Uterus (tissue), 4 donors: ENCODE measurements around the gene OAT. TPM values are rescaled to one million over a fixed set of nuclear protein-coding genes. Genes with fewer than 3 reads are reported as not detected.

Source experiments
- DNase-seq, 2 donors: peaks; one replicate each; pipeline ENCODE4 v3.0.0-alpha.2; 2019 to 2020
- H3K27ac ChIP-seq, 2 donors: fragments of 200-600 bp; sonication (generic); 1 replicate in 1 of 2; 2 replicates in 1 of 2; pipeline ENCODE4 v1.5.1; 2016 to 2018
- H3K27me3 ChIP-seq, 2 donors: fragments of 200-600 bp; sonication (generic); one replicate each; pipeline ENCODE4 v1.5.1; 2018 to 2019; ENCODE audit warnings: control low read depth in 1 of 2
- H3K36me3 ChIP-seq, 2 donors: fragments of 200-600 bp; sonication (generic); one replicate each; pipeline ENCODE4 v1.5.1; 2019; ENCODE audit warnings: control low read depth in 1 of 2
- H3K4me1 ChIP-seq, 2 donors: fragments of 200-600 bp; sonication (generic); one replicate each; pipeline ENCODE4 v1.5.1; 2018 to 2019; ENCODE audit warnings: control low read depth in 1 of 2
- H3K4me3 ChIP-seq, 2 donors: fragments of 200-600 bp; sonication (generic); 1 replicate in 1 of 2; 2 replicates in 1 of 2; pipeline ENCODE4 v1.5.1; 2018 to 2019; ENCODE audit warnings: mild to moderate bottlenecking in 1 of 2
- H3K9me3 ChIP-seq, 2 donors: fragments of 200-600 bp; sonication (generic); one replicate each; pipeline ENCODE4 v1.5.1; 2019; ENCODE audit warnings: control low read depth in 1 of 2
- POLR2A ChIP-seq, 2 donors: fragments of 450-650 bp; IDR thresholded peaks; one replicate each; pipeline ENCODE4 v1.6.1; 2016; ENCODE audit warnings: antibody characterized with exemption in 2 of 2, mild to moderate bottlenecking in 1 of 2, moderate library complexity in 1 of 2
- intact Hi-C: fragments of 100-400 bp; cut with DNase I; formaldehyde crosslinking; loops from one replicate; pipeline ENCODE4 v1.15.1; 2023; ENCODE audit warnings: low total_unique reads
- total RNA-seq, 4 donors: library from RNA; depleted of rRNA in 3 of 4; stranded (reverse); fragments of >200 nt in 3 of 4; gene quantifications; one replicate each; pipeline versions ENCODE4 v1.1.0 to v1.2.4, GENCODE V29; 2014 to 2023
- TF ChIP-seq, protein P1 (sequence below), 4 experiments: fragments of 200-600 bp in 2 of 4; fragments of 450-650 bp in 2 of 4; sonication (generic) in 2 of 4; IDR thresholded peaks; one replicate each; pipeline ENCODE4 v1.5.1; 2016 to 2019; ENCODE audit warnings: antibody characterized with exemption in 4 of 4, mild to moderate bottlenecking in 2 of 4, moderate library complexity in 1 of 4
- donor health status: DM: yes; HTN: yes; CAD: no.

The OAT gene
- total RNA-seq, 4 donors from 2014 or later = 75.3 to 175 (median 97.6) TPM

DNA sequence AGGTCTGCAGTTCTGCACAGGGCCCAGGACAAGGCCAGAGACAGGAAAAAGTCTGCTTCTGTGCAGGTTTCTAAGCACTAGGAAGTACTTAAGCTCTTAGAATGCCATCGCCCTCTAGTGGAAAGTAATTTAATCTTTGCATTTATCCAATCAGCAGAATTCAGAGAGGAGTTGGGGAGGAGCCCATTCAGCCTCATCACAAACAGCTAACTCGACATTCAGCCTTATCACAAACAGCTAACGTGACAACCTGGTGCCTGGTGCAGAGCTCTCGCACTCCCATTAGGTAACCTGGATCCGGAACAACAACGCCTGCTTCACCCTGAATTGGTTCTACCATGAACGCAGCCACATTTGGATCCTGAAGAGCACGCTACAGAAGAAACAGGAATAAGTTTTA, 15.2 kb downstream of the OAT start:
- Histone ChIP-seq H3K4me1 (no peaks in the 10 kb centered on the region), H3K27ac (no peak overlapping the region), H3K4me3 (no peak overlapping the region), H3K36me3 (no peaks in the 10 kb centered on the region), H3K9me3 (no peaks in the 10 kb centered on the region), H3K27me3 (no peaks in the 10 kb centered on the region)
- TF ChIP-seq, protein P1, sequence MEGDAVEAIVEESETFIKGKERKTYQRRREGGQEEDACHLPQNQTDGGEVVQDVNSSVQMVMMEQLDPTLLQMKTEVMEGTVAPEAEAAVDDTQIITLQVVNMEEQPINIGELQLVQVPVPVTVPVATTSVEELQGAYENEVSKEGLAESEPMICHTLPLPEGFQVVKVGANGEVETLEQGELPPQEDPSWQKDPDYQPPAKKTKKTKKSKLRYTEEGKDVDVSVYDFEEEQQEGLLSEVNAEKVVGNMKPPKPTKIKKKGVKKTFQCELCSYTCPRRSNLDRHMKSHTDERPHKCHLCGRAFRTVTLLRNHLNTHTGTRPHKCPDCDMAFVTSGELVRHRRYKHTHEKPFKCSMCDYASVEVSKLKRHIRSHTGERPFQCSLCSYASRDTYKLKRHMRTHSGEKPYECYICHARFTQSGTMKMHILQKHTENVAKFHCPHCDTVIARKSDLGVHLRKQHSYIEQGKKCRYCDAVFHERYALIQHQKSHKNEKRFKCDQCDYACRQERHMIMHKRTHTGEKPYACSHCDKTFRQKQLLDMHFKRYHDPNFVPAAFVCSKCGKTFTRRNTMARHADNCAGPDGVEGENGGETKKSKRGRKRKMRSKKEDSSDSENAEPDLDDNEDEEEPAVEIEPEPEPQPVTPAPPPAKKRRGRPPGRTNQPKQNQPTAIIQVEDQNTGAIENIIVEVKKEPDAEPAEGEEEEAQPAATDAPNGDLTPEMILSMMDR (IDR thresholded peaks at IDR 0.05) = peak in 3 of 4 experiments; percentile 20 to 35 (median 21)
- no peak for TF ChIP-seq POLR2A (IDR thresholded peaks at IDR 0.05)
- no peak for DNase-seq
- intact Hi-C loops = no loop called here

DNA sequence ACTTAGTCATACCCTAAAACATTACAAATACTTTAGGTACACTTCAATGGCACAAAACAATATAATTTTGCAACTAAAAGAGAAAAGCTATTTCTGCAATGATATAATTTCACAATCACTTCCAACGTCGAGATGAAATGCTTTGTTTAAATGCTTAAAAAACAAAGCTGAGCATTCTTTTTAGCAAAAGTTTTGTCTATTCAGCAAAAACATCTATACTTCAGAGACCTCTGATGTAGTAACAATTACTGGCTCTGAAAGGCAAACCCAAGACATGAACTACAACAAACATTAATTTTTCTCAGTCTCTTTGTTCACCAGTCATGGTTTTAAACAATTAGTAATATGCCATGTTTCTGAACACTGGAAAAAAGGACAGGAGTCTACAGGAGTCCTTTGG, 16.4 kb downstream of the OAT start:
- Histone ChIP-seq H3K36me3 (no peaks in the 10 kb centered on the region), H3K4me1 (no peaks in the 10 kb centered on the region), H3K4me3 (no peak overlapping the region), H3K27me3 (no peaks in the 10 kb centered on the region), H3K9me3 (no peaks in the 10 kb centered on the region), H3K27ac (no peak overlapping the region)
- TF ChIP-seq POLR2A (IDR thresholded peaks at IDR 0.05) = no peak
- DNase-seq = no peak
- intact Hi-C loops = no loop called here

DNA sequence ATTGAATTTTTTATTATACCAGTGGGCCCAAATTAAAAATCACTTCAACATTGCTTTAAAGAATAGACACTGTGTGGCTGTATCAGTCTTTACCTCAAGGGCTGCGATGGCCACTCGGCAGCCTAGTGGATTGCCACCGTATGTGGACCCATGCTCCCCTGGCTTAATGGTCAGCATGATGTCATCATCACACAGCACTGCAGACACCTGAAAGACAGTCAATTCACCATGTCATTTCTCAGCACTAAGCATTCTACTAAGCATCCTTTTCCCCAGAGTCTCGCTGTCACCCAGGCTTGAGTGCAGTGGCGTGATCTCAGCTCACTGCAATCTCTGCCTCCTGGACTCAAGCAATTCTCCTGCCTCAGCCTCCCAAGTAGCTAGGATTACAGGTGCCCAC, 17.1 kb downstream of the OAT start:
- no peaks in the 10 kb centered on the region for H3K36me3 ChIP-seq
- H3K27me3 ChIP-seq = no peaks in the 10 kb centered on the region

DNA sequence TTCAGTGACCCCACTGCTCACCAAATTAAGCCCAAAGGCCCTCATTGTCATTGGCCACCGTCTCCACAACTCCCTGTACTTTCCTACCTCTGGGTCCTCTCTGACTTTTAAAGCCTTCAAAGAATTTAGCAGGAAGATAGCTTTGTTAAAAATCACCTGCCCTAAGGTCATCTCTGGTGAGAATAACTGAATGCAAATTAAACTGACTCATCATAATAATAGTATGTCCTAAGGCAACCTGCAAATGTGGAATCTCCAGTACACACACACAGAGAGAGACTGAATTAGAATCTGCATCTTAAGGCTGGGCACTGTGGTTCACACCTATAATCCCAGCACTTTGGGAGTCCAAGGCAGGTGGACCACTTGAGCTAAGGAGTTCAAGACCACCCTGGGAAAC, 24.1 kb downstream of the OAT start:
- no peak overlapping the region for H3K27ac ChIP-seq
- no peaks in the 10 kb centered on the region for H3K36me3 ChIP-seq
- intact Hi-C loops = no loop called here
- no peak overlapping the region for H3K4me3 ChIP-seq
- TF ChIP-seq, protein P1 (IDR thresholded peaks at IDR 0.05) = no peak
- TF ChIP-seq POLR2A (IDR thresholded peaks at IDR 0.05) = no peak
- H3K27me3 ChIP-seq = no peaks in the 10 kb centered on the region
- no peak for DNase-seq
- no peaks in the 10 kb centered on the region for H3K4me1 ChIP-seq
- H3K9me3 ChIP-seq = no peaks in the 10 kb centered on the region

More for the DNA sequence above, 17.1 kb downstream of the OAT start:
- intact Hi-C loops = no loop called here
- TF ChIP-seq, protein P1 (IDR thresholded peaks at IDR 0.05) = no peak
- no peak for TF ChIP-seq POLR2A (IDR thresholded peaks at IDR 0.05)
- Histone ChIP-seq H3K4me1 (no peaks in the 10 kb centered on the region), H3K27ac (no peak overlapping the region), H3K4me3 (no peak overlapping the region), H3K9me3 (no peaks in the 10 kb centered on the region)
- no peak for DNase-seq

DNA sequence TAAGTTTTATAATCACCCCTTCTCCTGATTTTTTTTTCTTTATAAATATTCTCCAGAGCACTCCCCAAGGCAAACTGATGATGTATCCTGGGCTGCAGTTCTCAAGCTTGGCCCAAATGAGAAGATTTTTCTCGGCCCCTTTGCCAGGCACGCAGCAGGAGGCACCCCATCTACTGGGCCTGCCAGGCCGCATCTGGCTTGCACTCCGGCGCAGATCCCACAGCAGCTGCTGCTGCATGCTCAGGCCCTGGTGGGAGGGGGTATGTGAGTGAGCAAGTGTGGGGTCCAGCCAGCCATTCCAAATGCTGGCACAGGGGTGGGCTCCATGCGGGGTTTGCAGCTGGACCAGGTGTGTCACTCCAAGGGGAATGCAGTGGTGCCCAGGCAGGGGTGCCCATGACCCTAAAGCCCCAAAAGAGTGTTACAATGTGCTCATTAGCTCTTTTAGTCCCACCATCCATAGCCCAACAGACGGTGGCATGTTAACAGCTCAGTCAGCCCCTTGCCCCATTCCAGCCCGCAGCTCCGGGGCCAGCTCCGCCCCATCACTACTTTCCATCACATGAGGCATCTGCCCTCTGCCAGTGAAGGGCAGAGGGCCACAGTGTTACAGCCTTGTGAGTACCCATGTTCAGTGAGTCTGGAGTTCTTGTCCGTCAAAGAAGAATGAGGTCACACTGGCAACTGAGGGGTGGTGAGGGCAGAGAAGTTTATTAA, 25.9 kb downstream of the OAT start:
- TF ChIP-seq, protein P1 (IDR thresholded peaks at IDR 0.05) = no peak
- no peak for TF ChIP-seq POLR2A (IDR thresholded peaks at IDR 0.05)
- intact Hi-C loops = no loop called here
- Histone ChIP-seq H3K4me3 (no peak overlapping the region), H3K27me3 (no peaks in the 10 kb centered on the region), H3K9me3 (no peaks in the 10 kb centered on the region), H3K36me3 (no peaks in the 10 kb centered on the region), H3K27ac (no peak overlapping the region), H3K4me1 (peaks cover 0 to 4% of the 10 kb centered on the region in 2 donors)
- no peak for DNase-seq
